Stimulated activated CD8-positive, alpha-beta memory T cell treated with anti-CD3 and anti-CD28 coated beads, Interleukin-4, amount 100 ng/mL, for 4 hours (primary cell): ENCODE measurements around the gene CCM2.

Source experiments
- DNase-seq, 2 donors: peaks; one replicate each; pipeline ENCODE4 v3.0.0-alpha.2; 2020; ENCODE audit warnings: low read depth in 2 of 2, low spot score in 1 of 2

Gene CCM2

DNA sequence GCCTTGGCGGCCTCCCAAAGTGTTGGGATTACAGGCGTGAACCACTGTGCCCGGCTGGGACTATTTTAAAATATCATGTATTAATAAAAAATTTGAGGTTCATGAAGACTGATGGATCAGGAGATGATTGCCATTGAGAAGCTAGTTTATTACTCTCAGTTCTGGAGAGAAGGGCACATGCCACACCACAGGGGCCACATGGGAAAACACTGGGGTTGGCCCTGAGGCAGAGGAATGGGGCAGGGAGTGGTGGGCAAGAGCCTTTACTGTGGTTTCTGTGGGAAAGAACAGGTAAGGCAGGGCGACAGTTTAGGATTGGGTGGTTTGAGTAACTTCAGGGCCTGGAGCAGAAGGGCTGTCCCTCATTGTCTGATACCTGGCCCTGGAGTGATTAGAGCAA lies 118.3 kb downstream of the CCM2 start:
- no peak for DNase-seq

DNA sequence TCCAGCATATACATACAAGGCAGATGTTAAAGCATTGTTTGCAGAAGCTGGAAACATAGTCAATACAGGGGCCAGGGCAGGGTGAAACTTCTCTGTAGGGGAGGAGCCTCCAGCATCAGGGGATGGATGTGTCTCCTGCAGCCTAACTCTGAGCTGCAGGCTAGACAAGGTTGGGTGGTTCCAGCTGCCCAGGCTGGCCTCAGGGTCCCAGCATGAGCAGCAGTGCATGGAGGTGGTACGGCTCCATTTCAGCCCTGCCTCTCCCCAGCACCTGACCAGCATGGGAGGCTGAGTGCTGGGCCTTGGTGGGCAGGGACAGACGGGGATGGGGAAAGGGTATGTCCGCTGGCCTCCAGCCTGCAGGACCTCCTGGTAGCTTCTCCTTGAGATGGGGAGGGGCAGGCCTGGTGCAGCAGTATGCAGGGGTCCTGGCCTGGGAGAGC lies 118.9 kb downstream of the CCM2 start:
- no peak for DNase-seq

DNA sequence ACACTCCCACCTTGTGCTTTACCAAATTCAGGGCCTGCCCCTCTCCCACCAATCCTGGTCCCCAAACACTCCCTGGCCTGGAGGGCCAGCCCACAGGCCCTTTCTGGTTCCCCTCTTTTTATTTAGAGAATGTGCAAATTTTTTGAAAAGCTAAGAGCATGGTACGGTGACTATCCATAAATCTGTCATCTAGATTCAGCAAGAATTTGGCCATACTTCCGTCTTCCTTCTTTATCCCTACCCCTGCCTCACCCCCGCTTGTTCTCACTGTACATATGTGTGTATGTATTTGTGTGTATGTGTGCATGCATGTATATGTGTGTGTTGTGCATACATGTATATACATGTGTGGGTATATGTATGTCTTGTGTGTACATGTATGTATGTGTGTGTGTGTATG lies 119.5 kb downstream of the CCM2 start:
- DNase-seq: no peak

- DNase-seq: no peak
Observed at GRCh38 chr7:45122975-45123860, 123.2 kb downstream of the CCM2 start.

GRCh38 chr7:45123913-45124710 lies 124.1 kb downstream of the CCM2 start:
- DNase-seq: no peak

DNA sequence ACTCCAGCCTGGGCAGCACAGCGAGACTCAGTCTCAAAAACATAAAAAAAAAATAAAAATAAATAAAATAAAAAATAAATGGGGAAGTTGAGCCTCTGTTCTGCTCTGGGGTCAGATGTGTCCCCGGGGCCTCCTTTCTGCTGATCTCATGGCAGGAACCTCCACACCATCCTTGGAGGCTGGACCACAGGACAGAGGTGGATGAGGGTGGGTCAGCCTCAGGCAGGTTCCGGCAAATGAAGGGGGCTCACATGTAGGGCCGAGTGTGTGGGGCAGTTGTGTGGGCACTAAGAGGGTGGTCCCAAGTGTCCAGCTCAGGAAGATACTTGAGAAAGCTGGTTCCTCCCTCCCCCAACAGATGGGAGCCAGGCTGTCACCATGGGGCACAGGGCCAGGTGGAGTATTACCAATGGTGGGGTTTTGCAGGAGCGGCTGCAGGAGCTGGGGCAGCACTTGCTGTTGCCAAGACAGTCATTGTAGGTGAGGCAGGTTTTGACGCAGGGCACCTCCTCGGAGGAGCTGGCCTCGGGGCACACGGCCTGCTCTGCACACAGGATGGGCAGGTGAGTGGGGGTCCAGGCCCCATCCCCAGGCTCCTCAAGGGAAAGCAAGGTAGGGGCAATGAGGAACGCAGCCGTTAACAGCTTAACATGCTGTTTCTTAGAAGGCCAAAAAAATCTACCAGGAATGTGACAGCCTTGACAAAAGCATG lies 125.3 kb downstream of the CCM2 start:
- no peak for DNase-seq
